Hypothalamus (tissue), 51 donors: Measurements from ENCODE around the gene LGALS7.
"Not testable (repeated sequence)": the region's sequence is repeated elsewhere in the genome, so short reads cannot be mapped to it uniquely, and the experiment has no call there.

Experiments used
- DNase-seq, 51 donors: peaks; one replicate each; lab custom pipeline; 2025; lab: John Stamatoyannopoulos, UW

The LGALS7 gene

DNA sequence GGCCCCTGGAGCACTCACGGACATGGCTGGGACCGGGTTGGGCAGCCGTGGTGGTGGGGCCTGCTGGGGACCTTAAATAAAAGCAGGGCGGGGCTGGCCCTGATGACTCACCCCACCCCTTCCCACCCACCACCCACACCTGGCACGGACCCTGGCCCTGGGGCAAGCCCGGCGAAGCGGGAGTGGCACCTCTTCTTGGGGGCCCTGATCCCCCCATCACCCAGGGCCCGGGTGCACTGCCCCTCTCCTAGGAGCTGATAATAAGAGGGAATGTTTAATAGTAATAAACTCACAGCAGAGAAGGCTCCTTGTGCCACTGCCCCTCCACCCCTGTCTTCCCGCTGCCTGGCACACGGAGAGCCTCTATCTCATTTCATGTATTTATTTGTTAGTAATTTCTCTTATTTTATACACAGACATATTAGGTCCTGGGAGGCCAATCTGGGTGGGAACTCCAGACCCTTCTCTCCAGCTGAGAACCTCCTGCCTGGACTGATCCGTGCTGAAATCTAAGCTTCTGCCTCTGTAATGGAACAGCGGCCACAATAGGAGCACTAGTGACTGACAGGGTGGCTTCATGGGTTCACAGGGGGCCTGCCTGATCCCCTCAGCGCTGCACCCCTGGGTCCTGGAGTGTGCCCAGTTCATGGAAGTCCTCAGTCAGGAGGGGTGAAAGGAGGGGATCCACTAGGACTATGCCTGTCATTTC is at the start of gene LGALS7:
Gene LGALS7 (minus strand): TSS at position 49 of the 709 bp plus-strand sequence. CDS start 25 bp downstream, at position 24.
- no peak for DNase-seq

DNA sequence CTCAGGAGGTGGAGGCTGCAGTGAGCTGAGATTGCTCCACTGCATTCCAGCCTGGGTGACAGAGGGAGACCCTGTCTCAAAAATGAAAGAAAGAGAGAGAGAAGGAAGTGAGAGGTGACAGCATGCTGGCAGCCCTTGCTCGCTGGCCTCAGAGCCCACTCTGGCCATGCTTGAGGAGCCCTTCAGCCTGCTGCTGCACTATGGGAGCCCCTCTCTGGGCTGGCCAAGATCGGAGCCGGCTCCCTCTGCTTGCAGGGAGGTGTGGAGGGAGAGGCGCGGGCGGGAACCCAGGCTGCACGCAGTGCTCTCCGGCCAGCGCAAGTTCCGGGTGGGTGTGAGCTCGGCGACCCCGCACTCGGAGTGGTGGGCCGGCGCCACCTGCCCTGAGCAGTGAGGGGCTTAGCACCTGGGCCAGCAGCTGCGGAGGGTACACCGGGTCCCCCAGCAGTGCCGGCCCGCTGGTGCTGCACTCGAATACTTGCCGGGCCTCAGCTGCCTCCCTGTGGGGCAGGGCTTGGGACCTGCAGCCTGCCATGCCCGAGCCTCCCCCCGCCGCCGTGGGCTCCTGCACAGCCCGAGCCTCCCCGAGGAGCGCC is 48.0 kb upstream of the LGALS7 start:
- DNase-seq = not testable (repeated sequence)

DNA sequence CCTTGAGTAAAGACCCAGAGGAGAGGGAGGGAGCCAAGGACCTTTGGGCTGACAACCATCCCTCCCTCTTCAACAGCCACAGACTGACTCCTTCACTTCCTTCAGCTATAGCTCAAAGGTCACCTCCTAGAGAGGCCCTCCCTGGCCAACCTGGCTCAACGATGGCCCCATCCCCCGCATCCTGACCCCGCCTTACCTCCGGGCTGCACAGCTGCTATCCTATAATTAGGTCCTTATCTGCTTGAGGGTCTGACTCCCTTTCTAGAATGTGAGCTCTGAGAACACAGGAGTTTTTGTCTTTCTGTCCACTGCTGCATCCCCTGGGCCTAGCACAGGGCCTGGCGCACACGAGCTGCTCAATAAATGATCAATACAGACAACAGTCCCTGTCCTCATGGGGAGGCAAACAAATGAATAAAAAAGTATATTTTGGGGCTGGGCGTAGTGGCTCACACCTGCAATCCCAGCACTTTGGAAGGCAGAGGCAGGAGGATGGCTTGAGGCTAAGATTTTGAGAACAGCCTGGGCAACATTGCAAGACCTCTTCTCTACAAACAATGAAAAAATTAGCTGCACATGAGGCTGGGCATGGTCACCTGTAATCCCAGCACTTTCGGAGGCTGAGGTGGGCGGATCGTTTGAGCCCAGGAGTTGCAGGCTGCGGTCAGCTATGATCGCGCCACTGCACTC is 46.1 kb upstream of the LGALS7 start:
- DNase-seq = no peak

DNA sequence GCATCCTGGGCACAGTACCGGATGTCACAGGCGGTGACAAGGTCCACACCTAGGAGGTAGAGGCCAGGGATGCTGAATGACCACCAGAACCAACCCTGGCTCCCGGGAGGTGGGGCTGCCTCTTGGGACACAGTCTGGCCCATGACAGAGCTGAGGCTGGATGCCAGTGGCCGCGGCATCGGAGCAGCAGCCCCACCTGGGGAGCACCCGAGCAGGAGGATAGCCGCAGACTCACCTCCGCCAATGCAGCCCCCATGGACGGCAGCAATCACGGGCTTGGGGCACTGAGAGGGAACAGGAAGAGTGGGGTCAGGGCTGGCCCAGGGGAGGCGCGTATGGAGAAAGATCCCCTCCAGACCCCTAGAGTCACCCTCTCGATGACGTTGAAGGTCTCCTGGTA is 43.8 kb upstream of the LGALS7 start:
- DNase-seq = no peak

DNA sequence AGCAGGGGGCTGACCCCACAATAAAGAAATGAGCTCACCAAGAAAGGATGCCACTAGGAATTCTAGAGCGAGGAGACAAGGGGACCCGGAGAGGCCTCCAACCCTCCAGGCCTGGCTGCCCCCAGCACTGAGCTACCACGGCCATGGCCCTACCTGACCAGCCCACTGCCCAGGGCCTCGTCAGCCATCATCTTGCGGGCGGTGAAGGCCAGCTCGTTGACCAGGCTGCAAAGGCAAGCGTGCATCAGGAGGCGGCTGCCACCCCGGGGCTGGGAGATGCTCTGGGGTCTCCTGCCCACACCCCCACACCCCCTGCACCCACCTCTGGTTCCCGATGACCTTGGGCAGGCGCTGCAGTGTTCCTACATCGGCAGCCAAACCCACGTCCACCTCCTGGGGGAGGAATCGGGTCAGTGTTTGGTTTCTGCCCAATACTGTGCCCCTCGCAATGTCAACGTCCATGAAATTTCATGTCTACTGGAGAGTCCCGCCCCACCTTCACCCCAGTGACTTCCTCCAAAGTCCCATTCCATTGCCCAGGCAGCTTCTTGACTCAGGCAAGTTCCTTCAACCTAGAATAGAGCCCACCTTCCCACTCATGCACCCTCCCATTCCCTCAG is 42.9 kb upstream of the LGALS7 start:
- DNase-seq = no peak

DNA sequence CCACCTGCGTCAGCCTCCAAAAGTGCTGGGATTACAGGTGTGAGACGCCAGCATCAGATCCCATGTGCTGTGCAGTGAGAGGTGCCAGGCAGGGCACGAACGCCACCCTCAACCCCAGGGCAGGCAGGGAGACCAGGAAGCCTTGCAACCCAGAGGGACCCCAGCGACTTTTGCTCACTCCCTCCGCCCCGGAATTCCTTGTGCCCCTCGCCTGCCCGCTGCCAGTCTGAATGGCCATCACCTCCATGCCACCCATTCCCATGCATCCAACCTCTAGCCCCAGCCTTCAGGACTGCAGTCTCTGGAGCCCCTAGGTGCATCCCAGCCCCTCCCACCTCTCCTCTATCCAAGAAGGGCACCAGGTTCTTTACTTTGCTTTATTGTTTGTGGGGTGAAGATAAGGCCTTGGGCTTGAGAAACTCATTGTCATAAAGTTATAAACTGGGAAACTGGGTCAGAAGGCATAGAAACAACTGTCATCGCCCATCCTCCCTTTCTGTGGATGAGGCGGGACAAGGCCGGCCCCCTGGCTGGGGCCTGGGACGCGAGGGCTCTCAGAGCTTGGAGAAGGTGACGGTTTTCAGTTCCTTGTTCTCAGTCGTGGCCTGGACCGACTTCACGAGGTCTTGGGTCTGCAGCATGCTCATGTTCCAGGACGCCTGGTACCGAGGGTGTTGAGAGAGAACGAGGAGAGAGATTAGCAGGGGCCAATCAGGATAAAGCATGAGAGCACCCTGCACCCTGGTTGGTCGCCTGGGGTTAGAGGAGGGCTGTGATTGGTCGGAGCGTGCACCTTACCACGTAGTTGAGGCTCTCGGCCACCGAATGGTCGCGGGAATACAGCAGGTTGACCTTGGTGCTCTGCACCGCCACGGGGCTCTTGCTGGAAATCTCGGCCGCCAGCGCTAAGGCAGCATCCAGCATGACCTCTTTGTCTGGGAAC is 42.0 kb upstream of the LGALS7 start:
- no peak for DNase-seq

DNA sequence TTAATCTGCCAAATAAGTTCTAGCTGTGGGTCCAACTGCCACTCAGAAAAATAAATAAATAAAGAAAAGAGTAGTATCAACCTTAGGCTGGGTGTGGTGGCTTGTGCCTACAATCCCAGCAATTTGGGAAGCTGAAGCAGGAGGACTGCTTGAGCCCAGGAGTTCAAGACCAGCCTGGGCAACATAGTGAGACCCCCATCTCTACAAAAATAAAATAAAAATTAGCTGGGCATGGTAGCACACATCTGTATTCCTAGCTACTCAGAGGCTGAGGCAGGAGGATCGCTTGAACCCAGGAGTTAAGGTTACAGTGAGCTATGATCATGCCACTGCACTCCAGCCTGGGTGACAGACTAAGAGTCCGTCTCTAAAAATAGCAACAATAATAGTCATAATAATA is 40.6 kb upstream of the LGALS7 start:
- not testable (repeated sequence) for DNase-seq

DNA sequence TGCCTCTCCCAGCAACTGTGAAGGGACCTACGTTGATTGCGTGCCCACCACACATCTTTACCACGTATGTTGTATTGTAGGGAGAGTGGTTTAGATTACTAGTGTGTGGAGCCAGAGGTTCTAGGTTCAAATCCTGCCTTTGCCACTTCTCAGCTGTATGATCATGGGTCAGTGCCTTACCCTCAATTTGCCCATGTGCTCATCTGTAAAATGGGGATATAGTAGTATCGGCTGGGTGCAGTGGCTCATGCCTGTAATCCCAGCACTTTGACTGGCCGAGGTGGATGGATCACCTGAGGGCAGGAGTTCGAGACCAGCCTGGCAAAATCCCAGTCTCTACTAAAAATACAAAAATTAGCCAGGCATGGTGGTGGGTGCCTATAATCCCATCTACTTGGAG is 40.0 kb upstream of the LGALS7 start:
- no peak for DNase-seq

DNA sequence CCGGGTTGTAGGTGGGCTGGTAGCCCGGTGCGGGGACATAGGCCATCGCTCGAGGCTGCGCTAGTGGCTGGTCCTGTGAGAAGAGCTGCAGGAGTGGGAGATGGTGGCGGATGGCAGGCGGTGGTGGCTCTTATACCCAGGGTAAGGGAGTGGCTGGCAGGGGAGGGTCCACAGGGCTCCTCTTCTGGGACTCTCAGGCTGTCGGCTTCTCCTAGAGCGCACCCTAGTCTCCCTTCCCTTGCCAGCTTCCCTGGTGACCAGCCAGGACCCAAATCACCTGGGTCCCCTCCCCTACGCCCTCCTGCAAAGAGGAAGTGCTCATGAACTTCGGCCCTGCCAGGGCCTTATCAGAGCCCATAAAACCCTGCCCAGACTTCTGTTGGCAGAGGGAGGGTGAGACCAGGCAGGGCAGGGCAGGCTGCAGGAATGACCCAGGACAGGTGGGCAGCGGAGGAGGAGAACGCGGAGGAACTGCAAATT is 39.6 kb upstream of the LGALS7 start, which contains the start of gene LGALS4:
Gene LGALS4 (minus strand): TSS at position 105 of the 480 bp plus-strand sequence. CDS start 59 bp downstream, at position 46.
- DNase-seq = no peak

DNA sequence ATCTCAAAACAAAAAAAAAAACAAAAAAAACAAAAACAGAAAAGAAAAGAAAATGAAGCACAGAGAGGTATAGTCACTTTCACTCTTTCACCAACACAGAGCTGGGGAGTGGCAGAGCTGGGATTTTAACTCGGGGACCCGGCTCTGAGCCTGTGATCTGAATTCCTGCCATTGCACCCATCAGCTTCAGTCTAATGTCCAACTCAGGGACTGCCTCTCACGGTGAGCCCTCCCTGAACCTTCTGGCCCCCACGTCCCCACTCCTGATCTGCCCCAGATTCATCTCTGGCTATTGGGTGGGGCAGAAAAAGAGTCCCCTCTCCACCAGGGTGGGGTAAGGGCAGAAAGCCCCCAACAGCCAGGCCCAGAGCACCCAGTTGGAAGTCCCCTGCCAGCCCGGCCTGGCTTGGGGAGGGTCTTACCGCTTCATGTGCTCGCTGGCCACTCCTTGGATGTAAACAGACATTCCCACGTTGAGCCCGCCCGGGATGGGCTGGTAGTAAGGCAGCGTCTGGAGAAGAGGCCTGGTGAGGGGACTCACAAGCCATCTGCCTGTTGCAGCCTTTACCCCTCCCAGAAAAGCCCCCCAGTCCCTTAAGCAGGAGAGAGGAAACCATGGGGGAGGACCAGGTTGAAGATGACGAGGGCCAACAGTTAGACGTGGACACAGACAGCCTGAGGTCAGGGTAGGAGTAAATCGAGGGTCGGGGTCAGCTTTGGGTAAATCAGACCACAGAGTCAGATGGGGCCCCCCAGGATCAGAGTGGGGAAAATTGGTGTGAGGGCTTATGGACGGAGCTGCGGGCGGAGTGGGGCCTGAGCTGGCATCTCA is 38.9 kb upstream of the LGALS7 start:
- DNase-seq = no peak

DNA sequence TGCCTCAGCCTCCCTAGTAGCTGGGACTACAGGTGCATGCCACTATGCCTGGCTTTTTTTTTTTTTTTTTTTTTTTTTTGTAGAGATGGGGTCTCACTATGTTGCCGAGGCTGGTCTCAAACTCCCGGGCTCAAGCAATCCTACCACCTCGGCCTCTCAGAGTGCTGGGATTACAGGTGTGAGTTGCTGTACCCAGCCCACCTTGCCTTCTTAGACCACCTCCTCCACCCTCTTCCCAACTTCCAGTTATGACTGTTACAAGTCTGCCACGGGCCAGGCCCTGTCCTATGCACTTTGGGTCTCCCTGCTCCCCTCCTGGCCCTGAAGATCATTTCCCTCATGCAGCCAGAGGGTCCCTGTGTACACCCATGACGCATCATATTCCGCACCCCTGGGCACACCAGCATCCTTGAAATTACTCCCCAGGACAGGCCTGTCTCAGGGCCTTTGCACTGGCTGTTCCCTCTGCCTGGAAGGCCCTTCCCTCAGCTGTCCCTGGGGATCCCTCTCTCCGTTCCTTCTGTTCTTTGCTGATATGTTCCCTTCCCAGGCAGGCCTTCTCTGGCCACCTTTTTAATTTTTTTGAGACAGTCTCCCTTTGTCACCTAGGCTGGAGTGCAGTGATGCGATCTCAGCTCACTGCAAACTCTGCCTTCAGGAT is 36.4 kb upstream of the LGALS7 start:
- DNase-seq = no peak

DNA sequence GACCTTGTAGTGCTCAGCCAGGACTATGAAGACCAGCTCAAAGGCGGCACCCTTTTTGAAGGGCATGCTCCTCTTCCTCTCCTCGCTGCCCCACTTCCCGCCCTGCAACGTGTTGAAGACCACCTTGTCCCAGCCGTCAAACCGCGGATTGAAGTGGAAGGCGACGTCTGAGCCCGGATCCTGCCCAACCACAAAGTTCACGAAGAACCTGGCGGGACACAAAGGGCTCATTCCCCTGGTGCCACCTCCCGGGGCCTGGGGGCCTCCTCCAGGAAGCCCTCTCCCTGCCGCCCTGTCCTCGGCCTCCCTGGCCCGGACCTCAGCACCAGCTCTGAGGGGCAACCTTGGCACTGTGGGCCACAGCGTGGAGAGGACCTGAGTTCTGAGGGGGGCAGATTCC is 35.4 kb upstream of the LGALS7 start:
- no peak for DNase-seq

DNA sequence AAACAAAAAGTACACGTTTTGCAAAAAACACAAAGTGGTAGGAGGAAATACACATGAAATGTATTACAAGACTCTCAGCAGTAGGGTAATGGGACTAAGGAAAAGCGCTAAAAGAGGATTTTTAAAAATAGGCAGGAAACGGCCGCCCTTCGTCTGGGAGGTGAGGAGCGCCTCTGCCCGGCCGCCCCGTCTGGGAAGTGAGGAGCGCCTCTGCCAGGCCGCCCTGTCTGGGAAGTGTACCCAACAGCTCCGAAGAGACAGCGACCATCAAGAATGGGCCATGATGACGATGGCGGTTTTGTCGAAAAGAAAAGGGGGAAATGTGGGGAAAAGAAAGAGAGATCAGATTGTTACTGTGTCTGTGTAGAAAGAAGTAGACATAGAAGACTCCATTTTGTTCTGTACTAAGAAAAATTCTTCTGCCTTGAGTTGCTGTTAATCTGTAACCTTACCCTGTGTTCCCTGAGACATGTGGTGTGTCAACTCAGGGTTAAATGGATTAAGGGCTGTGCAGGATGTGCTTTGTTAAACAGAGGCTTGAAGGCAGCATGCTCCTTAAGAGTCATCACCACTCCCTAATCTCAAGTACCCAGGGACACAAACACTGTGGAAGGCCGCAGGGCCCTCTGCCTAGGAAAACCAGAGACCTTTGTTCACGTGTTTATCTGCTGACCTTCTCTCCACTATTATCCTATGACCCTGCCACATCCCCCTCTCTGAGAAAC is 34.2 kb upstream of the LGALS7 start:
- not testable (repeated sequence) for DNase-seq

DNA sequence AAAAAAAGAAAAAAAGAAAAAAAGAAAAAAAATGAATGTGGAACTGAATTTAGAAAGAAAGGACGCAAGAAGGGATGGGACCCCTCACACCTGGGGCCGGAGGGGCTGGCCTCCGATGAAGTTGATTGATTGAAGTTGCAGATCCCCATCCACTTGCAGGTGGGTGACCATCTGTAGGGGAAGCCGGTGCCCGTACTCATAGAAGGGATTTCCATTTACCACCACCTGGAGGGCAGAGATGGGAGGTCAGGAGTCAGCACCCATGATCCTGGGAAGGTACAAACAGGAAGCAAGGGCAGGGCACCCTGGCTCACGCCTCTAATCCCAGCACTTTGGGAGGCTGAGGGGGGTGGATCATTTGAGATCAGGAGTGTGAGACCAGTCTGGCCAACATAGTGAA is 33.1 kb upstream of the LGALS7 start:
- no peak for DNase-seq

DNA sequence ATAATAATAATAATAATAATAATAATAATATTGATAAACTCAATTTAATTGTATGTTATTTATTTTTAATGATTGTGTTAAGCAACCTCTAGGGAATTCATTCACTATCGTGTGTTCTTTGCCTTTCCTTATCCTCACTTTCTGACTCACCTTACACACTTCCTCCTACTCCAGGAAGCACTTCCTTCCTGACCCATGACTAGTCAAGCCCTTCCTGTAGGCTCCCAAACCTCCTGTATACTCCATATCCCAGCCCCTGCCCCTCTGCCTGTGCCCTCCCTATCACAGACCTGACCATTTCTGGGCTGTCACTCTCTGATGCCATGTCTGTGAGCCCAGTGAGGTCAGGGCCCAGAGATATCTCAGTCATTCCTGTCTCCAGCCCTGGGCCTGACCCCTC is 31.9 kb upstream of the LGALS7 start:
- DNase-seq = no peak

DNA sequence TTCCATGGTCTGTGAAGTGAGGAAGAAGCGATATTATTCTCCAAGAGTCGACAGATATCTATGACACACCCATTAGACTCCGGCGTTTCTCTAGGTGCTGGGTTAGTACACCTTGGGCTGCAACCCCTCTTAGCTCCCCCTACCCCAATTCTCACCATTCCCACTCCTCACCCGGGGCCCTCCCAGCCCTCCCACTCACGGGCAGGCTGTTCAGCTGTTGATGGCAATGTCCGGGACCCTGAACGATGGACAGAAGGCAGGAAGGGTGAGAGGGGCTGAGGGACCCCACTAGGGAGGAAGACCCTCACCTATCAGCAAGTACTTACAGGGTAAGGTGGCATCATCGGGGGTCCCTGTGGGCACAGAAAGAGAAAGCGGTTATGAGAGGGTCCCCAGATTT is 30.2 kb upstream of the LGALS7 start:
- no peak for DNase-seq

DNA sequence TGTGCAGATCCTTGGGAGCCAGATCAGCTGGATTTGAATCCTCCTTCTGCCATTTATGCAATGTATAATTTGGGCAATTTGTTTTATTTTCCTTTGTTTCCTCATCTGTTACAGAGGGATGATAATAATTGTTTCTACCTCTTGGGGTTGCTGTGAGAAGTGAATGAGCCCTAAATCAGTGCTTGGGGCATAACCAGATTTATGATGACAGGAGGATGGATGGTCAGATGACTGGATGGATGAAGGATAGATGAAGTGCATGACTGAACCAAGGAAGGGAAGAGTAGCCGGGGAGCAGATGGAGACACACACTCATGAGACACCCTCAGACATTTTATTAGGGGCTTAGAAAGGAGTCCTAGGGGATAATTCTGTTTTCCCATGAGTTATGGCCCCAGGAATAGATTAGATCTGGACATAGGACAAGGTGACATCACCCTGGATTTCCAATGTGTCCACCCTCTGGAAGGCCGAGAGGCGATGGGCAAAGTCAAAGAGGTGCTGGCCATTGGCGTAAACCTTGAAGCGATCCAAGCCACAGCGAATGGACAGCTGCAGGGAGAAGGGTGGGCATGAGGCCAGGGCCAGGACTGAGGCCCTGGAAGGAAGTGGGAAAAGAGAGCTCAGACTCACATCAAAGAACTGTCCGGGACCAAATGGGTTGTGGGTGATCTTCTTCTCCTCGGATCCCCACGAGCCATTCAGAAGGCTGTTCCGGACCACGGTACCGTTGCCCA is 28.2 kb upstream of the LGALS7 start:
- DNase-seq = no peak
